HG03575 (cell line): Measurements from ENCODE around the gene PLA2G5.
"Not testable (repeated sequence)": the region's sequence is repeated elsewhere in the genome, so short reads cannot be mapped to it uniquely, and the experiment has no call there.

ENCODE experiments used
- ATAC-seq: cut with Tn5 transposase; IDR thresholded peaks from one replicate; pipeline ENCODE4 v1.9.1; 2021; ENCODE audit not compliant: unreplicated experiment, insufficient number of reproducible peaks, low FRiP score; ENCODE audit errors: extremely low read depth

The PLA2G5 gene

GRCh38 chr1:20109223-20109856 lies 39.3 kb downstream of the PLA2G5 start:
- no peak for ATAC-seq

GRCh38 chr1:20110679-20111078 lies 40.7 kb downstream of the PLA2G5 start:
- ATAC-seq, result no peak

GRCh38 chr1:20111452-20111851 lies 41.5 kb downstream of the PLA2G5 start:
- no peak for ATAC-seq

- ATAC-seq, result no peak
These were observed 42.4 kb downstream of the PLA2G5 start for GRCh38 chr1:20112279-20113000.

- no peak for ATAC-seq
These were observed 44.1 kb downstream of the PLA2G5 start for GRCh38 chr1:20114021-20114648.

GRCh38 chr1:20115479-20115878 lies 45.5 kb downstream of the PLA2G5 start:
- ATAC-seq, result no peak

- no peak for ATAC-seq
These were observed 45.9 kb downstream of the PLA2G5 start for GRCh38 chr1:20115916-20116315.

- ATAC-seq, result no peak
These were observed 47.2 kb downstream of the PLA2G5 start for GRCh38 chr1:20117236-20117635.

GRCh38 chr1:20119347-20119746 lies 49.4 kb downstream of the PLA2G5 start, which contains the start of gene PLA2G2D:
PLA2G2D (minus strand) TSS chr1:20119536; CDS start chr1:20119498, 38 bp downstream.
- ATAC-seq, result no peak

GRCh38 chr1:20120796-20121195 lies 50.8 kb downstream of the PLA2G5 start:
- ATAC-seq, result no peak

GRCh38 chr1:20123722-20124455 lies 53.9 kb downstream of the PLA2G5 start:
- no peak for ATAC-seq

GRCh38 chr1:20124456-20125057 lies 54.6 kb downstream of the PLA2G5 start:
- ATAC-seq, result no peak

- ATAC-seq, result no peak
These were observed 55.1 kb downstream of the PLA2G5 start for GRCh38 chr1:20125100-20125499.

- no peak for ATAC-seq
These were observed 56.2 kb downstream of the PLA2G5 start for GRCh38 chr1:20126041-20126805.

GRCh38 chr1:20126806-20127440 lies 56.9 kb downstream of the PLA2G5 start:
- no peak for ATAC-seq

GRCh38 chr1:20130518-20130917 lies 60.5 kb downstream of the PLA2G5 start:
- not testable (repeated sequence) for ATAC-seq

- ATAC-seq, result no peak
These were observed 65.0 kb downstream of the PLA2G5 start for GRCh38 chr1:20134995-20135394.

GRCh38 chr1:20136249-20136648 lies 66.3 kb downstream of the PLA2G5 start:
- no peak for ATAC-seq
